Inflammatory macrophage (primary cell): ENCODE data around the gene CAPS.

Experiments used
- DNase-seq, 2 donors: peaks; one replicate each; pipeline ENCODE4 v3.0.0-alpha.2; 2020 to 2022

The CAPS gene

GRCh38 chr19:5914358-5914774 lies 312 bp downstream of the CAPS start:
- DNase-seq = no peak

GRCh38 chr19:5914946-5915781 lies 1.1 kb downstream of the CAPS start:
- no peak for DNase-seq

GRCh38 chr19:5915782-5916165 lies 1.7 kb downstream of the CAPS start:
- no peak for DNase-seq

GRCh38 chr19:5916181-5916708 lies 2.2 kb downstream of the CAPS start:
- no peak for DNase-seq

GRCh38 chr19:5917431-5918107 lies 3.5 kb downstream of the CAPS start:
- no peak for DNase-seq

GRCh38 chr19:5918463-5919079 lies 4.5 kb downstream of the CAPS start:
- no peak for DNase-seq

GRCh38 chr19:5921516-5922160 lies 7.6 kb downstream of the CAPS start:
- DNase-seq = no peak

GRCh38 chr19:5922161-5922545 lies 8.1 kb downstream of the CAPS start:
- no peak for DNase-seq

- DNase-seq = no peak
Measured at GRCh38 chr19:5923356-5923755, 9.3 kb downstream of the CAPS start.

GRCh38 chr19:5925830-5926427 lies 11.9 kb downstream of the CAPS start:
- no peak for DNase-seq

- DNase-seq = no peak
Measured at GRCh38 chr19:5926641-5927440, 12.8 kb downstream of the CAPS start.

- DNase-seq = no peak
Measured at GRCh38 chr19:5927441-5927821, 13.4 kb downstream of the CAPS start.

- no peak for DNase-seq
Measured at GRCh38 chr19:5929179-5929578, 15.1 kb downstream of the CAPS start.

GRCh38 chr19:5929625-5930024 lies 15.6 kb downstream of the CAPS start:
- DNase-seq = no peak

- no peak for DNase-seq
Measured at GRCh38 chr19:5931251-5931650, 17.2 kb downstream of the CAPS start.

- DNase-seq = no peak
Measured at GRCh38 chr19:5932146-5932545, 18.1 kb downstream of the CAPS start.

GRCh38 chr19:5932609-5933262 lies 18.7 kb downstream of the CAPS start:
- DNase-seq = no peak

GRCh38 chr19:5933391-5934068 lies 19.5 kb downstream of the CAPS start:
- no peak for DNase-seq

- no peak for DNase-seq
Measured at GRCh38 chr19:5934069-5934401, 20.0 kb downstream of the CAPS start.

- no peak for DNase-seq
Measured at GRCh38 chr19:5934774-5935472, 20.9 kb downstream of the CAPS start.
